K562 (cell line): ENCODE results near the gene RACGAP1.

Experiments
- CEBPB ChIP-seq: fragments of 450-650 bp; IDR thresholded peaks from 2 replicates; pipeline ENCODE4 v1.6.1; 2016; ENCODE audit warnings: missing genetic modification characterization, missing compliant biosample characterization
- EP300 ChIP-seq: IDR thresholded peaks from 2 replicates; pipeline ENCODE4 v1.6.1; 2012; ENCODE audit warnings: low read length, improper control_type of control experiment
- EWSR1 ChIP-seq: fragments of 450-650 bp; IDR thresholded peaks from 2 replicates; pipeline ENCODE4 v1.6.1; 2018; ENCODE audit warnings: borderline replicate concordance, mild to moderate bottlenecking, low read depth, moderate library complexity; ENCODE audit not compliant: partially characterized antibody
- KAT7 ChIP-seq: sonication (generic); formaldehyde crosslinking; IDR thresholded peaks from 2 replicates; pipeline ENCODE4 v1.8.0; 2022; ENCODE audit warnings: missing genetic modification reagents, mild to moderate bottlenecking, borderline replicate concordance
- POLR2AphosphoS5 ChIP-seq: IDR thresholded peaks from 2 replicates; pipeline ENCODE4 v1.6.1; 2011; ENCODE audit warnings: mild to moderate bottlenecking, low read depth, low read length, moderate library complexity; ENCODE audit not compliant: control insufficient read depth, insufficient read depth
- RAD21 ChIP-seq, 2 experiments: fragments of 250-450 bp in 1 of 2; fragments of 450-650 bp in 1 of 2; sonication (Bioruptor Pico) in 1 of 2; formaldehyde crosslinking in 1 of 2; IDR thresholded peaks in 1 of 2; conservative IDR thresholded peaks in 1 of 2; 2 replicates each; pipeline versions ENCODE4 v1.4.0 to v1.8.0; 2020 to 2022; ENCODE audit warnings: mild to moderate bottlenecking in 2 of 2, moderate library complexity in 1 of 2
- TEAD4 ChIP-seq, 2 experiments: sonication (generic) in 1 of 2; formaldehyde crosslinking in 1 of 2; IDR thresholded peaks; 2 replicates each; pipeline versions ENCODE4 v1.6.1 to v1.8.0; 2012 to 2022; ENCODE audit warnings: borderline replicate concordance in 1 of 2, inconsistent platforms in 1 of 2, low read length in 1 of 2, mild to moderate bottlenecking in 1 of 2, missing genetic modification reagents in 1 of 2
- U2AF1 ChIP-seq: fragments of 200-400 bp; formaldehyde crosslinking; optimal IDR thresholded peaks from 2 replicates; pipeline ENCODE3; 2017; ENCODE audit warnings: mild to moderate bottlenecking, low read depth, low read length, moderate library complexity
- ZBED1 ChIP-seq: IDR thresholded peaks from 2 replicates; pipeline ENCODE4 v1.6.1; 2014
- ZKSCAN1 ChIP-seq: fragments of 150-350 bp; IDR thresholded peaks from 2 replicates; pipeline ENCODE4 v1.6.1; 2016; ENCODE audit warnings: low read depth, low read length
- TF ChIP-seq, protein P1 (sequence below): sonication (generic); formaldehyde crosslinking; IDR thresholded peaks from 2 replicates; pipeline ENCODE4 v1.8.0; 2022; ENCODE audit warnings: mild to moderate bottlenecking, missing genetic modification reagents
- TF ChIP-seq, protein P2 (sequence below), 2 experiments: fragments of 450-650 bp; formaldehyde crosslinking in 1 of 2; IDR thresholded peaks; 2 replicates each; pipeline versions ENCODE4 v1.4.0 to v1.6.1; 2014 to 2020; ENCODE audit warnings: mild to moderate bottlenecking in 2 of 2, borderline replicate concordance in 1 of 2, low read depth in 1 of 2
- TF ChIP-seq, protein P3 (sequence below), 3 experiments: IDR thresholded peaks in 2 of 3; conservative IDR thresholded peaks in 1 of 3; 2 replicates each; pipeline ENCODE4 v1.5.1; 2011 to 2012; ENCODE audit warnings: low read length in 3 of 3, mild to moderate bottlenecking in 3 of 3, control low read depth in 2 of 3, improper control_type of control experiment in 1 of 3, inconsistent platforms in 1 of 3, low read depth in 1 of 3, mixed read lengths in 1 of 3, moderate library complexity in 1 of 3; ENCODE audit not compliant: insufficient read depth in 2 of 3

DNA sequence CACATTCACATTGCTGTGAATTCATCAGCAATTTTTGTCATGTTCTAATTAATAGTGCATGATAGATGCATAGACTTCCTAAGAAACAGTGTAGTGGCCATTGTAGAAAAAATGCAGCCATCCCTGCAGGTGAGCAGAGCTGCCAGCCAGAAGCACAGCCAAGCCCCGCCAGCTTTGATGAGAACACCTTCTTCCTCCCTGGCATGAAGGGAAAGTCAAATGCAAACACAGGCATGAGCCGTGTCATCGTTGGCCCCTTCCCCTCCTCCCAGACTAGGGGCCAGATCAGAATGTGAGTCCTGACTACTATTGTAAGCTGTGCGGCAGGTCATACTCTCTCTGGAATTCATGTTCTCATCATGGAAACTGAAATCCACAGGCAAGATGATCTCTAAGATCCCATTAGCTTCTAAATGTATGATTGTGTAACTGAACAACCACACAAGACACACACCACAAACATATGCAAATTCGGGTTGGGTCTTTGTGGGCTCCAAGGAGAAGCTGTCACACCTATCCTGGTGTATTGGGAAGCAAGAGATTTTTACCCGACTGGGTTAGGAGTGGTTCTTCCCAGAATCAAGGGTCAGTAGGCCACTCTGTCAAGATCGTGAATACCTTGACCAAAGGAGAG, 77.6 kb downstream of the RACGAP1 start:
- TF ChIP-seq U2AF1 (no peak), POLR2AphosphoS5 (no peak), EWSR1 (no peak), ZBED1 (no peak), KAT7 (no peak), EP300 (no peak), TEAD4 (IDR thresholded peaks at IDR 0.05; ENCODE audit: low read length) (no peak), TEAD4 (CRISPR knock-in tag; IDR thresholded peaks at IDR 0.05; ENCODE audit: borderline replicate concordance) (no peak), ZKSCAN1 (no peak), RAD21 (CRISPR knock-in tag; conservative IDR thresholded peaks at IDR 0.05 in 1 of 2, IDR thresholded peaks at IDR 0.05 in 1 of 2) (no peak), CEBPB (tag) (no peak)
- TF ChIP-seq, protein P1, sequence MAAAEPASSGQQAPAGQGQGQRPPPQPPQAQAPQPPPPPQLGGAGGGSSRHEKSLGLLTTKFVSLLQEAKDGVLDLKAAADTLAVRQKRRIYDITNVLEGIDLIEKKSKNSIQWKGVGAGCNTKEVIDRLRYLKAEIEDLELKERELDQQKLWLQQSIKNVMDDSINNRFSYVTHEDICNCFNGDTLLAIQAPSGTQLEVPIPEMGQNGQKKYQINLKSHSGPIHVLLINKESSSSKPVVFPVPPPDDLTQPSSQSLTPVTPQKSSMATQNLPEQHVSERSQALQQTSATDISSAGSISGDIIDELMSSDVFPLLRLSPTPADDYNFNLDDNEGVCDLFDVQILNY (CRISPR knock-in tag) = no peak
- TF ChIP-seq, protein P2, sequence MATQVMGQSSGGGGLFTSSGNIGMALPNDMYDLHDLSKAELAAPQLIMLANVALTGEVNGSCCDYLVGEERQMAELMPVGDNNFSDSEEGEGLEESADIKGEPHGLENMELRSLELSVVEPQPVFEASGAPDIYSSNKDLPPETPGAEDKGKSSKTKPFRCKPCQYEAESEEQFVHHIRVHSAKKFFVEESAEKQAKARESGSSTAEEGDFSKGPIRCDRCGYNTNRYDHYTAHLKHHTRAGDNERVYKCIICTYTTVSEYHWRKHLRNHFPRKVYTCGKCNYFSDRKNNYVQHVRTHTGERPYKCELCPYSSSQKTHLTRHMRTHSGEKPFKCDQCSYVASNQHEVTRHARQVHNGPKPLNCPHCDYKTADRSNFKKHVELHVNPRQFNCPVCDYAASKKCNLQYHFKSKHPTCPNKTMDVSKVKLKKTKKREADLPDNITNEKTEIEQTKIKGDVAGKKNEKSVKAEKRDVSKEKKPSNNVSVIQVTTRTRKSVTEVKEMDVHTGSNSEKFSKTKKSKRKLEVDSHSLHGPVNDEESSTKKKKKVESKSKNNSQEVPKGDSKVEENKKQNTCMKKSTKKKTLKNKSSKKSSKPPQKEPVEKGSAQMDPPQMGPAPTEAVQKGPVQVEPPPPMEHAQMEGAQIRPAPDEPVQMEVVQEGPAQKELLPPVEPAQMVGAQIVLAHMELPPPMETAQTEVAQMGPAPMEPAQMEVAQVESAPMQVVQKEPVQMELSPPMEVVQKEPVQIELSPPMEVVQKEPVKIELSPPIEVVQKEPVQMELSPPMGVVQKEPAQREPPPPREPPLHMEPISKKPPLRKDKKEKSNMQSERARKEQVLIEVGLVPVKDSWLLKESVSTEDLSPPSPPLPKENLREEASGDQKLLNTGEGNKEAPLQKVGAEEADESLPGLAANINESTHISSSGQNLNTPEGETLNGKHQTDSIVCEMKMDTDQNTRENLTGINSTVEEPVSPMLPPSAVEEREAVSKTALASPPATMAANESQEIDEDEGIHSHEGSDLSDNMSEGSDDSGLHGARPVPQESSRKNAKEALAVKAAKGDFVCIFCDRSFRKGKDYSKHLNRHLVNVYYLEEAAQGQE (IDR thresholded peaks at IDR 0.05; ENCODE audit: borderline replicate concordance) = no peak
- TF ChIP-seq, protein P2 (CRISPR knock-in tag; IDR thresholded peaks at IDR 0.05; ENCODE audit: low read depth) = no peak
- TF ChIP-seq, protein P3, sequence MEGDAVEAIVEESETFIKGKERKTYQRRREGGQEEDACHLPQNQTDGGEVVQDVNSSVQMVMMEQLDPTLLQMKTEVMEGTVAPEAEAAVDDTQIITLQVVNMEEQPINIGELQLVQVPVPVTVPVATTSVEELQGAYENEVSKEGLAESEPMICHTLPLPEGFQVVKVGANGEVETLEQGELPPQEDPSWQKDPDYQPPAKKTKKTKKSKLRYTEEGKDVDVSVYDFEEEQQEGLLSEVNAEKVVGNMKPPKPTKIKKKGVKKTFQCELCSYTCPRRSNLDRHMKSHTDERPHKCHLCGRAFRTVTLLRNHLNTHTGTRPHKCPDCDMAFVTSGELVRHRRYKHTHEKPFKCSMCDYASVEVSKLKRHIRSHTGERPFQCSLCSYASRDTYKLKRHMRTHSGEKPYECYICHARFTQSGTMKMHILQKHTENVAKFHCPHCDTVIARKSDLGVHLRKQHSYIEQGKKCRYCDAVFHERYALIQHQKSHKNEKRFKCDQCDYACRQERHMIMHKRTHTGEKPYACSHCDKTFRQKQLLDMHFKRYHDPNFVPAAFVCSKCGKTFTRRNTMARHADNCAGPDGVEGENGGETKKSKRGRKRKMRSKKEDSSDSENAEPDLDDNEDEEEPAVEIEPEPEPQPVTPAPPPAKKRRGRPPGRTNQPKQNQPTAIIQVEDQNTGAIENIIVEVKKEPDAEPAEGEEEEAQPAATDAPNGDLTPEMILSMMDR (IDR thresholded peaks at IDR 0.05 in 2 of 3, conservative IDR thresholded peaks at IDR 0.05 in 1 of 3; ENCODE audit: insufficient read depth in 2 of 3, low read depth in 1 of 3, low read length in 3 of 3) = no peak
